Measurements from ENCODE around the gene NPIPB5. TPM values are rescaled to one million over a fixed set of nuclear protein-coding genes. Genes with fewer than 3 reads are reported as not detected.
"Not testable (repeated sequence)": the region's sequence is repeated elsewhere in the genome, so short reads cannot be mapped to it uniquely, and the experiment has no call there.

The NPIPB5 gene
- total and polyA plus RNA-seq, 3 experiments from 2014 or later = 11.3 to 166 (median 155) TPM

DNA sequence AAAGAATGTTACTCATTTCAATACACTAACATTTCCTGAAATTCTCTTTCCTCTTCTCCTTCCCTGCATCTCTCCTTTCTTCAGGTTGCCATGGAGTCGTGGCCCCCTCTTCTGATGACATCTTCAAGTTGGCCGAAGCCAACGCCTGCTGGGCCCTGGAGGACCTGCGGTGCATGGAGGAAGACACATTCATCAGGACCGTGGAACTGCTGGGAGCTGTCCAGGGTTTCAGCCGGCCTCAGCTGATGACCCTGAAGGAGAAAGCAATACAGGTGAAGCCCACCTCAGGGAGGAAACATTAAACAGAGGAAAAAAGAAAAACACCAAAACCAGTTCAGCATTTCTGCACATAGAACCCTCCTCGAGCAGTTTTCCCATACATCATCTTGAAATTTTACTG is 46.1 kb downstream of the NPIPB5 start:
- H3K36me3 Mint-ChIP-seq; H3K4me3 Mint-ChIP-seq; CTCF ChIA-PET; H3K4me3 ChIP-seq (ENCODE audit: low read length); DNase-seq; H3K27me3 Mint-ChIP-seq; H3K4me1 Mint-ChIP-seq; H3K27me3 ChIP-seq (ENCODE audit: insufficient read depth, low read length, poor library complexity, severe bottlenecking); H3K27ac Mint-ChIP-seq; H3K9me3 ChIP-seq (ENCODE audit: low read length); H3K4me1 ChIP-seq (ENCODE audit: insufficient read depth, low read length); H3K9me3 Mint-ChIP-seq; H3K36me3 ChIP-seq (ENCODE audit: insufficient read depth, low read length); POLR2A ChIA-PET; H3K27ac ChIP-seq (ENCODE audit: low read depth, low read length): not testable (repeated sequence)

Other genes with a start within 250 kb of the NPIPB5 start
- gene POLR3E, start 213.5 kb upstream of the NPIPB5 start, total RNA-seq = 100 to 1,000 TPM; 103 to 116 TPM
- 14.9 TPM for gene POLR3E, start 213.5 kb upstream of the NPIPB5 start, polyA plus RNA-seq
- 10 to 100 TPM; 38.9 to 41.2 TPM for gene CDR2, start 136.3 kb upstream of the NPIPB5 start, total RNA-seq
- gene CDR2, start 136.3 kb upstream of the NPIPB5 start, polyA plus RNA-seq = 79.1 TPM